ENCODE data around the gene LHX5. TPM values are rescaled to one million over a fixed set of nuclear protein-coding genes. Genes with fewer than 3 reads are reported as not detected.

The LHX5 gene
- total and polyA plus RNA-seq, 4 donors = not detected

- Histone ChIP-seq H3K9ac (ENCODE audit: low read depth in 1 of 2, low read length in 2 of 2) (no peak overlapping the region), H3K9me3 (ENCODE audit: control insufficient read depth in 4 of 4, low read length in 3 of 4) (peaks cover 0 to 2% (median 0%) of the 10 kb centered on the region in 4 donors), H3K27me3 (ENCODE audit: control insufficient read depth in 4 of 4, insufficient read depth in 4 of 4, low read length in 3 of 4) (peaks cover 8 to 29% (median 16%) of the 10 kb centered on the region in 4 donors), H3K4me1 (ENCODE audit: control insufficient read depth in 4 of 4, insufficient read depth in 4 of 4, low read length in 3 of 4) (no peaks in the 10 kb centered on the region), H3K4me3 (ENCODE audit: low read depth in 1 of 3, low read length in 3 of 3) (no peak overlapping the region), H3K36me3 (ENCODE audit: control insufficient read depth in 4 of 4, insufficient read depth in 3 of 4, low read depth in 1 of 4, low read length in 3 of 4) (no peaks in the 10 kb centered on the region), H3K27ac (ENCODE audit: low read depth in 1 of 2, low read length in 2 of 2) (no peak overlapping the region)
- WGBS = 6% methylated on average over 11 of the region's 11 CpGs
- no peak for TF ChIP-seq FOXA2 (IDR thresholded peaks at IDR 0.05)
- no peak for TF ChIP-seq FOXA1 (IDR thresholded peaks at IDR 0.05)
- no peak for TF ChIP-seq MAX (IDR thresholded peaks at IDR 0.05)
- TF ChIP-seq SP1 (IDR thresholded peaks at IDR 0.05) = no peak
- no peak for TF ChIP-seq RAD21 (IDR thresholded peaks at IDR 0.05)
- TF ChIP-seq REST (IDR thresholded peaks at IDR 0.05) = no peak
- no peak for TF ChIP-seq GABPA (IDR thresholded peaks at IDR 0.05 in 1 of 2, conservative IDR thresholded peaks at IDR 0.05 in 1 of 2)
- TF ChIP-seq HNF4A (conservative IDR thresholded peaks at IDR 0.05) = no peak
- TF ChIP-seq ATF3 (IDR thresholded peaks at IDR 0.05) = no peak
- TF ChIP-seq CTCF (IDR thresholded peaks at IDR 0.05; ENCODE audit: low read depth, low read length, missing input control) = no peak
- TF ChIP-seq YY1 (IDR thresholded peaks at IDR 0.05) = no peak
- TF ChIP-seq NR2F2 (IDR thresholded peaks at IDR 0.05) = no peak
- no peak for TF ChIP-seq HNF4G (IDR thresholded peaks at IDR 0.05)
- no peak for TF ChIP-seq RXRA (IDR thresholded peaks at IDR 0.05)
- no peak for TF ChIP-seq ZBTB33 (IDR thresholded peaks at IDR 0.05)
- no peak for TF ChIP-seq JUND (IDR thresholded peaks at IDR 0.05)
- no peak for TF ChIP-seq EGR1 (IDR thresholded peaks at IDR 0.05; ENCODE audit: low read depth in 2 of 2)
- no peak for TF ChIP-seq TAF1 (conservative IDR thresholded peaks at IDR 0.05)
- no peak for DNase-seq (ENCODE audit: low spot score)
These were observed 7.5 kb upstream of the LHX5 start for GRCh38 chr12:113479216-113479589.
